Gastroesophageal sphincter (tissue), 4 donors: ENCODE measurements around the gene ALKBH5. TPM values are rescaled to one million over a fixed set of nuclear protein-coding genes. Genes with fewer than 3 reads are reported as not detected.

Experiments used
- ATAC-seq: fragments of 150-250 bp; one replicate; pipeline ENCODE4 v1.9.1; 2016; ENCODE audit warnings: mild to moderate bottlenecking, moderate library complexity
- H3K27ac ChIP-seq, 4 donors: fragments of 200-600 bp; sonication (generic) in 3 of 4; 1 replicate in 3 of 4; 2 replicates in 1 of 4; pipeline ENCODE4 v1.5.1; 2016 to 2019
- H3K27me3 ChIP-seq: fragments of 200-600 bp; sonication (generic); one replicate; pipeline ENCODE4 v1.5.1; 2019
- H3K36me3 ChIP-seq, 2 donors: fragments of 200-600 bp; sonication (generic); one replicate each; pipeline ENCODE4 v1.5.1; 2019; ENCODE audit warnings: control low read depth in 1 of 2
- H3K4me1 ChIP-seq, 3 donors: fragments of 200-600 bp; sonication (generic); 1 replicate in 2 of 3; 2 replicates in 1 of 3; pipeline ENCODE4 v1.5.1; 2016 to 2019; ENCODE audit warnings: control low read depth in 2 of 3
- H3K4me3 ChIP-seq, 2 donors: fragments of 200-600 bp; sonication (generic); one replicate each; pipeline ENCODE4 v1.5.1; 2019; ENCODE audit warnings: mild to moderate bottlenecking in 1 of 2, moderate library complexity in 1 of 2
- H3K9me3 ChIP-seq, 3 donors: fragments of 200-600 bp; sonication (generic); one replicate each; pipeline ENCODE4 v1.5.1; 2017 to 2019; ENCODE audit warnings: control low read depth in 2 of 3
- EP300 ChIP-seq: sonication (generic); formaldehyde crosslinking; IDR thresholded peaks from one replicate; pipeline ENCODE4 v1.6.1; 2017; ENCODE audit warnings: antibody characterized with exemption, mild to moderate bottlenecking
- POLR2A ChIP-seq, 2 donors: fragments of 450-650 bp; IDR thresholded peaks; one replicate each; pipeline ENCODE4 v1.6.1; 2017; ENCODE audit warnings: antibody characterized with exemption in 2 of 2, mild to moderate bottlenecking in 2 of 2, moderate library complexity in 1 of 2
- POLR2AphosphoS5 ChIP-seq: sonication (generic); formaldehyde crosslinking; IDR thresholded peaks from one replicate; pipeline ENCODE4 v1.6.1; 2017; ENCODE audit warnings: antibody characterized with exemption
- WGBS, 2 donors: methylation state at CpG; one replicate each; pipeline ENCODE4 v1.1.5; 2018; ENCODE audit warnings: low coverage in 1 of 2; 5-methylcytosine and 5-hydroxymethylcytosine counted together
- total RNA-seq, 4 donors: library from RNA; depleted of rRNA; stranded (reverse); fragments of >200 nt; gene quantifications; one replicate each; pipeline ENCODE4 v1.1.0, GENCODE V29; 2016
- TF ChIP-seq, protein P1 (sequence below), 4 experiments: fragments of 200-600 bp in 2 of 4; fragments of 450-650 bp in 2 of 4; sonication (generic) in 1 of 4; IDR thresholded peaks; one replicate each; pipeline ENCODE4 v1.5.1; 2017 to 2019; ENCODE audit warnings: antibody characterized with exemption in 4 of 4, mild to moderate bottlenecking in 2 of 4, moderate library complexity in 2 of 4

ALKBH5 gene
- total RNA-seq, 4 donors from 2014 or later: 123 to 207 (median 131) TPM

DNA sequence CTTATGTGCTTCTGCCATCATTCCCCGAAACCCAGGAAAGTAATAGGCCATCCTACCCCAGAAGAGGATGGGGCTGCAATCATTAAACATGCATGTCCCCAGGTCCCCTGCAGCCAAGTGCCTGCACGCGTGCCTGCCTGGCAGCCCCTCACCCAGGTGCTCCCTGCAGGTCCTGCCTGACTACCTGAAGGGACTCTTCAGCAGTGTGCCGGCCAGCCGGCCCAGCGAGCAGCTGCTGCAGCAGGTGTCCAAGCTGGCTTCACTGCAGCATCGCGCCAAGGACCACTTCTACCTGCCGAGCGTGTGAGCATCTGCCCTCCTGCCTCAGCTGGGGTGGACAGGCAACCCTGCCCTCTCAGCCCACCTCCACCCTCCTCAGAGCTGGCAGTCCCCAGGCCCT lies 16.2 kb upstream of the ALKBH5 start:
- ATAC-seq: no peak
- no peak overlapping the region for H3K4me3 ChIP-seq
- H3K9me3 ChIP-seq: no peaks in the 10 kb centered on the region
- no peak overlapping the region for H3K27ac ChIP-seq
- H3K27me3 ChIP-seq: no peaks in the 10 kb centered on the region
- TF ChIP-seq, protein P1, sequence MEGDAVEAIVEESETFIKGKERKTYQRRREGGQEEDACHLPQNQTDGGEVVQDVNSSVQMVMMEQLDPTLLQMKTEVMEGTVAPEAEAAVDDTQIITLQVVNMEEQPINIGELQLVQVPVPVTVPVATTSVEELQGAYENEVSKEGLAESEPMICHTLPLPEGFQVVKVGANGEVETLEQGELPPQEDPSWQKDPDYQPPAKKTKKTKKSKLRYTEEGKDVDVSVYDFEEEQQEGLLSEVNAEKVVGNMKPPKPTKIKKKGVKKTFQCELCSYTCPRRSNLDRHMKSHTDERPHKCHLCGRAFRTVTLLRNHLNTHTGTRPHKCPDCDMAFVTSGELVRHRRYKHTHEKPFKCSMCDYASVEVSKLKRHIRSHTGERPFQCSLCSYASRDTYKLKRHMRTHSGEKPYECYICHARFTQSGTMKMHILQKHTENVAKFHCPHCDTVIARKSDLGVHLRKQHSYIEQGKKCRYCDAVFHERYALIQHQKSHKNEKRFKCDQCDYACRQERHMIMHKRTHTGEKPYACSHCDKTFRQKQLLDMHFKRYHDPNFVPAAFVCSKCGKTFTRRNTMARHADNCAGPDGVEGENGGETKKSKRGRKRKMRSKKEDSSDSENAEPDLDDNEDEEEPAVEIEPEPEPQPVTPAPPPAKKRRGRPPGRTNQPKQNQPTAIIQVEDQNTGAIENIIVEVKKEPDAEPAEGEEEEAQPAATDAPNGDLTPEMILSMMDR (IDR thresholded peaks at IDR 0.05): no peak
- no peak for TF ChIP-seq EP300
- TF ChIP-seq POLR2AphosphoS5: no peak
- no peak for TF ChIP-seq POLR2A (IDR thresholded peaks at IDR 0.05)
- no peaks in the 10 kb centered on the region for H3K36me3 ChIP-seq
- H3K4me1 ChIP-seq: no peaks in the 10 kb centered on the region
- WGBS, 2 donors: no CpG with 5 or more reads among the region's 10 CpGs

- TF ChIP-seq POLR2AphosphoS5: no peak
- no peak for TF ChIP-seq EP300
- no peak for TF ChIP-seq POLR2A (IDR thresholded peaks at IDR 0.05)
- TF ChIP-seq, protein P1 (IDR thresholded peaks at IDR 0.05): no peak
- Histone ChIP-seq H3K4me3 (no peak overlapping the region), H3K27ac (no peak overlapping the region), H3K9me3 (no peaks in the 10 kb centered on the region), H3K4me1 (no peaks in the 10 kb centered on the region), H3K36me3 (no peaks in the 10 kb centered on the region), H3K27me3 (no peaks in the 10 kb centered on the region)
- 86 to 100% methylated on average over 2 of the region's 3 CpGs for WGBS, 2 donors
- no peak for ATAC-seq
Observed at GRCh38 chr17:18172531-18173278, 10.9 kb upstream of the ALKBH5 start.

DNA sequence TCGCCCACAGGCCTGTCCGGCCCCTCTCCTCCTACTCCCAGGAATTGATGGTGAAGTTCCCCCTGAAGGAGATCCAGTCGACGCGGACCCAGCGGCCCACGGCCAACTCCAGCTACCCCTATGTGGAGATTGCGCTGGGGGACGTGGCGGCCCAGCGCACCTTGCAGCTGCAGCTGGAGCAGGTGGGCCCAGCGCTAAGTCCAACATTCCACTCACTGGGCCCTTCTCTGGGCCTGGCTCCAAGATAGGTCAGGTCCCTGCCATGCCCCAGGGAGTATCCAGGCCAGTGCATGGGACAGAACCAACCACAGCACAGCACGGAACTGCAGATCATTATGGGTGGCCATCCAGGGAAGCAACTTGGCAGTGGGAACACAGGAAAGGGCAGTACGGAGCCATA lies 9.9 kb upstream of the ALKBH5 start:
- 71 to 87% methylated on average over 1 to 3 of the region's 14 CpGs for WGBS, 2 donors
- Histone ChIP-seq H3K4me1 (no peaks in the 10 kb centered on the region), H3K4me3 (no peak overlapping the region), H3K27ac (no peak overlapping the region), H3K27me3 (no peaks in the 10 kb centered on the region), H3K36me3 (no peaks in the 10 kb centered on the region), H3K9me3 (no peaks in the 10 kb centered on the region)
- ATAC-seq: no peak
- TF ChIP-seq POLR2AphosphoS5 (no peak), EP300 (no peak), POLR2A (IDR thresholded peaks at IDR 0.05) (no peak)
- TF ChIP-seq, protein P1 (IDR thresholded peaks at IDR 0.05): no peak

- peaks cover 0 to 2% (median 0%) of the 10 kb centered on the region in 3 donors for H3K4me1 ChIP-seq
- H3K4me3 ChIP-seq: no peak overlapping the region
- 58 to 68% methylated on average over 4 to 6 of the region's 7 CpGs for WGBS, 2 donors
- no peaks in the 10 kb centered on the region for H3K9me3 ChIP-seq
- no peak for ATAC-seq
- no peaks in the 10 kb centered on the region for H3K36me3 ChIP-seq
- H3K27me3 ChIP-seq: no peaks in the 10 kb centered on the region
- no peak overlapping the region for H3K27ac ChIP-seq
- TF ChIP-seq, protein P1 (IDR thresholded peaks at IDR 0.05): no peak
- TF ChIP-seq POLR2AphosphoS5: no peak
- no peak for TF ChIP-seq EP300
- TF ChIP-seq POLR2A (IDR thresholded peaks at IDR 0.05): no peak
Observed at GRCh38 chr17:18176176-18176575, 7.5 kb upstream of the ALKBH5 start.

DNA sequence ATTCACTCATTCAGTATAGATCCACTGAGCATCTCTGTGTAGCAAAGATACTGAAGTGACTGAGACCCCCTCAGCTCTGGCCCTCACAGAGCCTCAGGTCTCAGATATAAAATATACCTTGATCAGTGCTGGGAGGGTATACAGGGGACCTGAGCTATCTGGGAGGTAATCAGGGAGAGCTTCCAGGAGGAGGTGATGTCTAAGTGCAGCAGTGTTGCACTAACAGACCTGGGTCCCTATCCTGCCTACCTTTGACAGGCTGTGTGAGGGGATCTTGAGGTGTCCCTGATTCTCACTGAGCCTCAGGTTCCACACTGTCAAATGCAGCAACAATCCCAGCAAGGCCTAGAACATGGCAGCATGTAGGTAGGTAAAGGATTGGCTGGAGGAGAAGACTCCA lies 6.5 kb upstream of the ALKBH5 start:
- Histone ChIP-seq H3K4me1 (peaks cover 0 to 12% (median 3%) of the 10 kb centered on the region in 3 donors), H3K27ac (no peak overlapping the region), H3K4me3 (no peak overlapping the region), H3K36me3 (no peaks in the 10 kb centered on the region), H3K9me3 (no peaks in the 10 kb centered on the region), H3K27me3 (no peaks in the 10 kb centered on the region)
- TF ChIP-seq POLR2AphosphoS5: no peak
- TF ChIP-seq POLR2A (IDR thresholded peaks at IDR 0.05): no peak
- TF ChIP-seq, protein P1 (IDR thresholded peaks at IDR 0.05): no peak
- TF ChIP-seq EP300: no peak
- ATAC-seq: no peak
